Raji (cell line): ENCODE results near the gene CNTNAP2.

Experiments
- POLR2A ChIP-seq: IDR thresholded peaks from 2 replicates; pipeline ENCODE4 v1.6.1; 2011; ENCODE audit warnings: low read depth, low read length, control low read depth; ENCODE audit not compliant: insufficient read depth

Gene CNTNAP2

GRCh38 chr7:148436571-148436970 lies 2320.0 kb downstream of the CNTNAP2 start:
- TF ChIP-seq POLR2A = no peak

- no peak for TF ChIP-seq POLR2A
Measured at GRCh38 chr7:148437043-148437442, 2320.4 kb downstream of the CNTNAP2 start.

GRCh38 chr7:148442141-148442655 lies 2325.6 kb downstream of the CNTNAP2 start:
- no peak for TF ChIP-seq POLR2A

GRCh38 chr7:148442933-148443332 lies 2326.3 kb downstream of the CNTNAP2 start:
- no peak for TF ChIP-seq POLR2A

GRCh38 chr7:148445260-148446044 lies 2328.9 kb downstream of the CNTNAP2 start:
- no peak for TF ChIP-seq POLR2A

- no peak for TF ChIP-seq POLR2A
Measured at GRCh38 chr7:148447221-148447849, 2330.7 kb downstream of the CNTNAP2 start.

- TF ChIP-seq POLR2A = no peak
Measured at GRCh38 chr7:148456351-148456750, 2339.8 kb downstream of the CNTNAP2 start.

- no peak for TF ChIP-seq POLR2A
Measured at GRCh38 chr7:148457310-148457921, 2340.8 kb downstream of the CNTNAP2 start.

- no peak for TF ChIP-seq POLR2A
Measured at GRCh38 chr7:148458263-148458662, 2341.7 kb downstream of the CNTNAP2 start.

- TF ChIP-seq POLR2A = no peak
Measured at GRCh38 chr7:148461392-148462179, 2345.0 kb downstream of the CNTNAP2 start.

- no peak for TF ChIP-seq POLR2A
Measured at GRCh38 chr7:148463210-148463609, 2346.6 kb downstream of the CNTNAP2 start.

- TF ChIP-seq POLR2A = no peak
Measured at GRCh38 chr7:148464947-148465346, 2348.3 kb downstream of the CNTNAP2 start.

GRCh38 chr7:148466120-148466519 lies 2349.5 kb downstream of the CNTNAP2 start:
- no peak for TF ChIP-seq POLR2A

GRCh38 chr7:148468700-148469098 lies 2352.1 kb downstream of the CNTNAP2 start:
- TF ChIP-seq POLR2A = no peak
